PC-3 (cell line): Measurements from ENCODE around the gene GLO1.

Experiments
- EZH2 ChIP-seq: fragments of 300-600 bp; sonication (generic); IDR thresholded peaks from one replicate; pipeline ENCODE4 v1.6.1; 2017; ENCODE audit warnings: antibody characterized with exemption, mild to moderate bottlenecking, low read length; ENCODE audit not compliant: unreplicated experiment
- TF ChIP-seq, protein P1 (sequence below): fragments of 300-600 bp; sonication (generic); conservative IDR thresholded peaks from 2 replicates; pipeline ENCODE4 v1.5.1; 2017; ENCODE audit warnings: antibody characterized with exemption, low read depth, mild to moderate bottlenecking, low read length

DNA sequence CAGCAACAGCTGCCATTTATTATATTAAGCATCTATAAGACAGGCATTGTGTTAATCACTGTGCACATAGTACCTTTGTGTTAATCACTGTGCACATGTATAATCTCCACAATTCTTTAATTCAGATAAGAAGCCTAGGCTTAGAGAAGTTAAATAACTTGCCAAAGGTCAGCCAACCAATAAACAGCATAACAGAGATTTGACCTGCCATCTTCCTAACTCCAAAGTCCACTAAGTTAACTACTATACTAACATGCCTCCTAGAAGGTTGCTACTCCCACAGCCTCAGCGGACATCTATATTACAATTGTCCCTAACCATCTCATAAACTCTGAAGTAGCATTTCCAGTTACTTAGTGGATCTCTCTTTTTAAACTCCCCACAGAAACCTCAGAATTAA is 66.9 kb downstream of the GLO1 start:
- TF ChIP-seq, protein P1, sequence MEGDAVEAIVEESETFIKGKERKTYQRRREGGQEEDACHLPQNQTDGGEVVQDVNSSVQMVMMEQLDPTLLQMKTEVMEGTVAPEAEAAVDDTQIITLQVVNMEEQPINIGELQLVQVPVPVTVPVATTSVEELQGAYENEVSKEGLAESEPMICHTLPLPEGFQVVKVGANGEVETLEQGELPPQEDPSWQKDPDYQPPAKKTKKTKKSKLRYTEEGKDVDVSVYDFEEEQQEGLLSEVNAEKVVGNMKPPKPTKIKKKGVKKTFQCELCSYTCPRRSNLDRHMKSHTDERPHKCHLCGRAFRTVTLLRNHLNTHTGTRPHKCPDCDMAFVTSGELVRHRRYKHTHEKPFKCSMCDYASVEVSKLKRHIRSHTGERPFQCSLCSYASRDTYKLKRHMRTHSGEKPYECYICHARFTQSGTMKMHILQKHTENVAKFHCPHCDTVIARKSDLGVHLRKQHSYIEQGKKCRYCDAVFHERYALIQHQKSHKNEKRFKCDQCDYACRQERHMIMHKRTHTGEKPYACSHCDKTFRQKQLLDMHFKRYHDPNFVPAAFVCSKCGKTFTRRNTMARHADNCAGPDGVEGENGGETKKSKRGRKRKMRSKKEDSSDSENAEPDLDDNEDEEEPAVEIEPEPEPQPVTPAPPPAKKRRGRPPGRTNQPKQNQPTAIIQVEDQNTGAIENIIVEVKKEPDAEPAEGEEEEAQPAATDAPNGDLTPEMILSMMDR: no peak
- no peak for TF ChIP-seq EZH2
